Upper lobe of left lung (tissue), 4 donors: Measurements from ENCODE around the gene ASIC4.

Source experiments
- POLR2A ChIP-seq, 4 donors: fragments of 450-650 bp; IDR thresholded peaks; one replicate each; pipeline ENCODE4 v1.5.1; 2016 to 2017; ENCODE audit warnings: antibody characterized with exemption in 4 of 4, mild to moderate bottlenecking in 2 of 4
- POLR2AphosphoS5 ChIP-seq, 2 donors: sonication (generic); formaldehyde crosslinking; IDR thresholded peaks; one replicate each; pipeline ENCODE4 v1.5.1; 2017; ENCODE audit warnings: antibody characterized with exemption in 2 of 2
- TF ChIP-seq, protein P1 (sequence below), 6 experiments: fragments of 450-650 bp in 4 of 6; fragments of 200-600 bp in 2 of 6; sonication (generic) in 2 of 6; IDR thresholded peaks; one replicate each; pipeline ENCODE4 v1.5.1; 2016 to 2019; ENCODE audit warnings: antibody characterized with exemption in 6 of 6

DNA sequence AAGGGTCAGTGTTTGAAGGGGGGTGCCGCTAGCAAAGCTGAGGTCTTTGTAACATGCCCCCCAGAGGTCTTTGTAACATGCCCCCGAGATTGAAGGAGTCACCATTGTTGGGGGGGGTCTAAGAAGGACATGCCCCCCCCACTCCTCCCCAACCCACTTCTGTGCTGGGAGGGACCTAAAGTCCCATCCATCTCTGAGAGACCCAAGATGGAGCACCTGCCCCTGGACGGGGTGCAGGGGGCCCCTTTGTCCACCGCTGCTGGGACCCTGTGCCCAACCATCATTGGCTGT is 5.9 kb upstream of the ASIC4 start:
- no peak for TF ChIP-seq POLR2A (IDR thresholded peaks at IDR 0.05)
- TF ChIP-seq POLR2AphosphoS5 (IDR thresholded peaks at IDR 0.05): no peak
- TF ChIP-seq, protein P1, sequence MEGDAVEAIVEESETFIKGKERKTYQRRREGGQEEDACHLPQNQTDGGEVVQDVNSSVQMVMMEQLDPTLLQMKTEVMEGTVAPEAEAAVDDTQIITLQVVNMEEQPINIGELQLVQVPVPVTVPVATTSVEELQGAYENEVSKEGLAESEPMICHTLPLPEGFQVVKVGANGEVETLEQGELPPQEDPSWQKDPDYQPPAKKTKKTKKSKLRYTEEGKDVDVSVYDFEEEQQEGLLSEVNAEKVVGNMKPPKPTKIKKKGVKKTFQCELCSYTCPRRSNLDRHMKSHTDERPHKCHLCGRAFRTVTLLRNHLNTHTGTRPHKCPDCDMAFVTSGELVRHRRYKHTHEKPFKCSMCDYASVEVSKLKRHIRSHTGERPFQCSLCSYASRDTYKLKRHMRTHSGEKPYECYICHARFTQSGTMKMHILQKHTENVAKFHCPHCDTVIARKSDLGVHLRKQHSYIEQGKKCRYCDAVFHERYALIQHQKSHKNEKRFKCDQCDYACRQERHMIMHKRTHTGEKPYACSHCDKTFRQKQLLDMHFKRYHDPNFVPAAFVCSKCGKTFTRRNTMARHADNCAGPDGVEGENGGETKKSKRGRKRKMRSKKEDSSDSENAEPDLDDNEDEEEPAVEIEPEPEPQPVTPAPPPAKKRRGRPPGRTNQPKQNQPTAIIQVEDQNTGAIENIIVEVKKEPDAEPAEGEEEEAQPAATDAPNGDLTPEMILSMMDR (IDR thresholded peaks at IDR 0.05): no peak
